Right lobe of liver (tissue), 4 donors: Measurements from ENCODE around the gene LEPR.

ENCODE experiments used
- POLR2A ChIP-seq: fragments of 450-650 bp; IDR thresholded peaks from one replicate; pipeline ENCODE4 v1.6.1; 2017; ENCODE audit warnings: antibody characterized with exemption, mild to moderate bottlenecking
- TF ChIP-seq, protein P1 (sequence below), 4 donors: fragments of 200-600 bp in 3 of 4; fragments of 450-650 bp in 1 of 4; IDR thresholded peaks; one replicate each; pipeline versions ENCODE4 v1.5.1 to v1.8.0; 2016 to 2022; ENCODE audit warnings: antibody characterized with exemption in 4 of 4, mild to moderate bottlenecking in 2 of 4
- donor health status: DM: no; HTN: no; CAD: no.
- donor health status: DM: no; HTN: no; CAD: no.
- donor health status: DM: no; HTN: yes; CAD: no.

DNA sequence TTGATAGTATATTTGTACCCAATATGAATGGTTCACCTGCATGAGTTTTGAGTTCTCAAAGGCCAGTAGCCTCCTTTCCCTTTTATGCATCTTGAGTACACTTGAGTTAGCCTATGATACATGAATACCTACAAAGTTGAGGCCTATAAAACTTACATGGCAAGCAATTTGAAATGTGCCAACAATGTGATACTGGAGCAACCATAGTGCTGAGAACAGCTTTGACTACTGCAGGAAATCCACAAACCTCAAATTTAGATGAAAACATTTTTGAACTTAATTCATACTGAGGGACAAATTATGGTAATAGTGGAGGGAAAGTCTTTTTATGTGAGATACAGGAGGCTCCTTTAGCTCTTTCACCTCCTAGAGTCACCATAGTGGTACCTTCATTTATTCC, 37.4 kb downstream of the LEPR start:
- TF ChIP-seq POLR2A = no peak
- TF ChIP-seq, protein P1, sequence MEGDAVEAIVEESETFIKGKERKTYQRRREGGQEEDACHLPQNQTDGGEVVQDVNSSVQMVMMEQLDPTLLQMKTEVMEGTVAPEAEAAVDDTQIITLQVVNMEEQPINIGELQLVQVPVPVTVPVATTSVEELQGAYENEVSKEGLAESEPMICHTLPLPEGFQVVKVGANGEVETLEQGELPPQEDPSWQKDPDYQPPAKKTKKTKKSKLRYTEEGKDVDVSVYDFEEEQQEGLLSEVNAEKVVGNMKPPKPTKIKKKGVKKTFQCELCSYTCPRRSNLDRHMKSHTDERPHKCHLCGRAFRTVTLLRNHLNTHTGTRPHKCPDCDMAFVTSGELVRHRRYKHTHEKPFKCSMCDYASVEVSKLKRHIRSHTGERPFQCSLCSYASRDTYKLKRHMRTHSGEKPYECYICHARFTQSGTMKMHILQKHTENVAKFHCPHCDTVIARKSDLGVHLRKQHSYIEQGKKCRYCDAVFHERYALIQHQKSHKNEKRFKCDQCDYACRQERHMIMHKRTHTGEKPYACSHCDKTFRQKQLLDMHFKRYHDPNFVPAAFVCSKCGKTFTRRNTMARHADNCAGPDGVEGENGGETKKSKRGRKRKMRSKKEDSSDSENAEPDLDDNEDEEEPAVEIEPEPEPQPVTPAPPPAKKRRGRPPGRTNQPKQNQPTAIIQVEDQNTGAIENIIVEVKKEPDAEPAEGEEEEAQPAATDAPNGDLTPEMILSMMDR (IDR thresholded peaks at IDR 0.05) = no peak
